Small intestine (tissue), 16 donors: Measurements from ENCODE around the gene CRYGB. TPM values are rescaled to one million over a fixed set of nuclear protein-coding genes. Genes with fewer than 3 reads are reported as not detected.

Source experiments
- DNase-seq, 2 donors: peaks; one replicate each; pipeline versions ENCODE4 v3.0.0 to v3.0.0-alpha.2; 2013
- FAIRE-seq: peaks from 2 replicates; lab custom pipeline; 2012; peaks lifted over from hg19 to GRCh38; lab: Jason Lieb, UNC
- H3K27ac ChIP-seq, 3 donors: one replicate each; pipeline ENCODE4 v1.5.1; 2013; ENCODE audit warnings: low read length in 2 of 3, mild to moderate bottlenecking in 2 of 3, control low read depth in 1 of 3, inconsistent platforms in 1 of 3, low read depth in 1 of 3, moderate library complexity in 1 of 3
- H3K27me3 ChIP-seq, 3 donors: one replicate each; pipeline ENCODE4 v1.6.1; 2013; ENCODE audit warnings: low read length in 3 of 3, inconsistent platforms in 1 of 3; ENCODE audit not compliant: control insufficient read depth in 3 of 3, insufficient read depth in 3 of 3
- H3K36me3 ChIP-seq, 3 donors: one replicate each; pipeline ENCODE4 v1.6.1; 2013; ENCODE audit warnings: low read length in 3 of 3, inconsistent platforms in 1 of 3, low read depth in 1 of 3, mild to moderate bottlenecking in 1 of 3, moderate library complexity in 1 of 3; ENCODE audit not compliant: control insufficient read depth in 3 of 3, insufficient read depth in 2 of 3
- H3K4me1 ChIP-seq, 3 donors: one replicate each; pipeline ENCODE4 v1.6.1; 2013; ENCODE audit warnings: low read length in 2 of 3, inconsistent platforms in 1 of 3, low read depth in 1 of 3, mild to moderate bottlenecking in 1 of 3, moderate library complexity in 1 of 3; ENCODE audit not compliant: control insufficient read depth in 3 of 3, insufficient read depth in 2 of 3
- H3K4me3 ChIP-seq, 3 donors: one replicate each; pipeline ENCODE4 v1.5.1; 2013; ENCODE audit warnings: low read length in 3 of 3, control low read depth in 1 of 3, inconsistent platforms in 1 of 3, low read depth in 1 of 3, mild to moderate bottlenecking in 1 of 3, moderate library complexity in 1 of 3
- H3K9me3 ChIP-seq, 2 donors: one replicate each; pipeline ENCODE4 v1.6.1; 2013; ENCODE audit warnings: low read depth in 1 of 2, low read length in 1 of 2; ENCODE audit not compliant: control insufficient read depth in 2 of 2, insufficient read depth in 1 of 2
- WGBS, 3 donors: extraction: QIAGEN DNeasy Blood & Tissue Kit; methylation state at CpG; one replicate each; pipeline ENCODE4 v1.1.7; 2013; 5-methylcytosine and 5-hydroxymethylcytosine counted together
- long read RNA-seq, 10 donors: transcript quantifications; one replicate each; lab custom pipeline, GENCODE V29; 2026
- polyA plus RNA-seq, 4 donors: library from polyadenylated mRNA; stranded (reverse) in 3 of 4; unstranded in 1 of 4; fragments of 200-250 nt in 3 of 4; fragments of 120-200 nt in 1 of 4; gene quantifications; one replicate each; pipeline versions ENCODE4 v1.2.1 to v1.2.3, GENCODE V29; 2013
- donor health status: healthy with polysubstance abuse.
- donor health status: control.
- donor health status: control.
- donor health status: Bipolar disorder and iron deficiency.
- donor health status: healthy.

CRYGB gene, protein sequence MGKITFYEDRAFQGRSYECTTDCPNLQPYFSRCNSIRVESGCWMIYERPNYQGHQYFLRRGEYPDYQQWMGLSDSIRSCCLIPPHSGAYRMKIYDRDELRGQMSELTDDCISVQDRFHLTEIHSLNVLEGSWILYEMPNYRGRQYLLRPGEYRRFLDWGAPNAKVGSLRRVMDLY
- not detected for polyA plus RNA-seq
- long read RNA-seq, donor 1: 0 reads
- long read RNA-seq, donor 2: 0 reads
- long read RNA-seq, donor 3: 0 reads
- long read RNA-seq, donor 4: 0 reads
- long read RNA-seq, donor 5: 0 reads
- long read RNA-seq, donor 6: 0 reads
- long read RNA-seq, donor 7: 0 reads
- long read RNA-seq, donor 8: 0 reads
- long read RNA-seq, donor 9: 0 reads
- long read RNA-seq, donor 10: 0 reads

GRCh38 chr2:208146006-208146405 is at the start of gene CRYGB:
Gene CRYGB (minus strand): TSS chr2:208146158. CDS start chr2:208146120, 38 bp downstream.
- Histone ChIP-seq H3K9me3 (no peaks in the 10 kb centered on the region), H3K4me1 (no peaks in the 10 kb centered on the region), H3K27me3 (no peaks in the 10 kb centered on the region), H3K36me3 (no peaks in the 10 kb centered on the region), H3K27ac (no peak within 1 kb of the TSS), H3K4me3 (no peak within 1 kb of the TSS)
- 72 to 82% (median 72%) methylated on average over 6 of the region's 6 CpGs for WGBS, 3 donors
- no peak for DNase-seq
- no peak for FAIRE-seq

DNA sequence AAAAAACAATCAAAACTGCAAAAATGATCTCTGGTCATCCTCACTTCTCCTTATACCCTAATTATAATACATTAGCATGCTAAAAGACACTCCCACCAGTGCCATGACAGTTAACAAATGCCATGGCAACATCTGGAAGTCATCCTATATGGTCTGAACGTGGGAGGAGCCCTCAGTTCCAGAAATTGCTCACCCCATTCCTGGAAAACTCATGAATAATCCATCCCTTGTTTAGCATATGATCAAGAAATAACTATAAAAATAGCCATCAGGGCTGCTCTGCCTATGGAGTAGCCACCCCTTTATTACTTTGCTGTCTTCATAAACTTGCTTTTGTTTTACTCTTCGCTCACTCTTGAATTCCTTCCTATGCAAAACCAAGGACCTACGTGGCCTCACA is 49.6 kb upstream of the CRYGB start:
- H3K27ac ChIP-seq: no peak overlapping the region

GRCh38 chr2:208192611-208193236 is 46.8 kb upstream of the CRYGB start:
- no peak overlapping the region for H3K27ac ChIP-seq
- H3K27me3 ChIP-seq: no peaks in the 10 kb centered on the region
- FAIRE-seq (no peak), DNase-seq (peak in 1 of 2 donors; percentile 4)
- H3K36me3 ChIP-seq: no peaks in the 10 kb centered on the region
- no peak overlapping the region for H3K4me3 ChIP-seq
- H3K4me1 ChIP-seq: no peaks in the 10 kb centered on the region
- WGBS, 3 donors: 64 to 85% (median 64%) methylated on average over 8 of the region's 8 CpGs
- H3K9me3 ChIP-seq: no peaks in the 10 kb centered on the region

More for the DNA sequence above, 49.6 kb upstream of the CRYGB start:
- DNase-seq: no peak
- Histone ChIP-seq H3K36me3 (no peaks in the 10 kb centered on the region), H3K27me3 (no peaks in the 10 kb centered on the region), H3K9me3 (no peaks in the 10 kb centered on the region), H3K4me3 (no peak overlapping the region), H3K4me1 (no peaks in the 10 kb centered on the region)
- WGBS, 3 donors: 73 to 84% (median 78%) methylated on average over 3 of the region's 3 CpGs
- FAIRE-seq: no peak

GRCh38 chr2:208189810-208190503 is 44.0 kb upstream of the CRYGB start, which contains the start of gene C2orf80:
Gene C2orf80 (minus strand): TSS chr2:208190030. CDS start chr2:208186986, 3,044 bp downstream.
- DNase-seq: no peak
- Histone ChIP-seq H3K4me1 (no peaks in the 10 kb centered on the region), H3K4me3 (no peak within 1 kb of the TSS), H3K9me3 (no peaks in the 10 kb centered on the region), H3K27ac (no peak within 1 kb of the TSS), H3K27me3 (no peaks in the 10 kb centered on the region), H3K36me3 (no peaks in the 10 kb centered on the region)
- 76 to 87% (median 80%) methylated on average over 10 of the region's 10 CpGs for WGBS, 3 donors
- no peak for FAIRE-seq

DNA sequence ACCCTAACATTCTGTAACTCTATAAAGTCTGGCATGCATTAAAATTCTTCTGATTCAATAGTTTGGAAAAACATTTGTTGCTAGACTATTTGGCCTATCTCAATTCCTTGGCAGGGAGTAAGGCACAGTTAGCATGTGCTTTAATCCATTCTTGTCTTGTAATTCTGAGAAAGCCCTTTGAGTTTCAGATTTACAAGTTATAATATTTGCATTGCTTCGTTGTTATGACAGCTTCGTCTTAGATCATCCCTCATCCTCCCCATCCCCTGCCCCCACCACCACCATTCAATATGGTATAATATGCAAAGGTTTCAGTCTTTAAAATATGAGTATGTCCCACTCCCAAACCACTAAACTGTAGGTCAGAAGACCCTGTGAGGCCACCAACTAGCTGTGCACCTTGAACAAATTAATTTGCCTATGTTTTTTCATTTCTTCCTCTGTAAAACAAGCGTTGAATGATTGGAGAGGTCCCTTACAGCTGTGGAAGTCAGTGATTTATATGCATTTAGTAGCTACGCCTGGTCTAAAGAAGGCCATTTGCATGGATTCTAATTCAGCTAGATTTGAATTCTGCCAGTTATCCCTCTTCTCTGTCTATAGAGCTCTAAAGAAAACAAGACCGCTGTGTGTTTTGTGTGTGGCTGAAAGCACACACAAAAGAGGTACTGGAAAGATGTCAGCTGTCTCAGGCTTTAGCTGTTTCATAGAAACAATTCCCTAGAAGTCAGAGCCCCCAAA is 43.3 kb upstream of the CRYGB start:
- H3K9me3 ChIP-seq: no peaks in the 10 kb centered on the region
- H3K27me3 ChIP-seq: no peaks in the 10 kb centered on the region
- DNase-seq: no peak
- H3K4me1 ChIP-seq: no peaks in the 10 kb centered on the region
- FAIRE-seq: no peak
- no peak overlapping the region for H3K4me3 ChIP-seq
- no peak overlapping the region for H3K27ac ChIP-seq
- no peaks in the 10 kb centered on the region for H3K36me3 ChIP-seq
- WGBS, 3 donors: 70 to 89% (median 78%) methylated on average over 5 of the region's 5 CpGs

- H3K27me3 ChIP-seq: peaks cover 0 to 3% (median 0%) of the 10 kb centered on the region in 3 donors
- no peaks in the 10 kb centered on the region for H3K36me3 ChIP-seq
- no peaks in the 10 kb centered on the region for H3K4me1 ChIP-seq
- no peak for FAIRE-seq
- 66 to 76% (median 69%) methylated on average over 2 of the region's 2 CpGs for WGBS, 3 donors
- no peaks in the 10 kb centered on the region for H3K9me3 ChIP-seq
- no peak overlapping the region for H3K4me3 ChIP-seq
- DNase-seq: no peak
- H3K27ac ChIP-seq: no peak overlapping the region
Measured at GRCh38 chr2:208186893-208187292, 40.9 kb upstream of the CRYGB start.

DNA sequence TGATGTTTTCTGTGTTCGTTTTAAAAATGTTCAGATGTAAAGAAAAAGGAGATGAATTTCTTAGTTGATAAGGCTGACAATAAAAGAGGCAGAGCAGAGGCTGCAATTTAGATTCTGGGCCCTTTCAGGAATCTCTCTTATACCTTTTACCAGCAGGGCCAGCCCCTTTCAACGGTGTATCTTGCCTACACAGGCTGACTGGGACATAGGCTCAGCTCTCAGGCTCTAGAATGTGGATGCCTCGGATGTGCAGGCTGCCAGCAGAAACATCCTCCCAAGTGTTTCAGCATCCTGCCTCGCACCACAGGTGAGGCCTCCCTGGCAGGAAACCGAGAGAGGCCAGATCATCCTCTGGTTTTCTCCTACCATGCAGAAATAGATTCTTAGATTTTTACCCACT is 40.5 kb upstream of the CRYGB start:
- 59 to 80% (median 61%) methylated on average over 5 of the region's 5 CpGs for WGBS, 3 donors
- H3K4me3 ChIP-seq: no peak overlapping the region
- DNase-seq (no peak), FAIRE-seq (no peak)
- H3K4me1 ChIP-seq: no peaks in the 10 kb centered on the region
- no peak overlapping the region for H3K27ac ChIP-seq
- H3K9me3 ChIP-seq: no peaks in the 10 kb centered on the region
- peaks cover 0 to 3% (median 0%) of the 10 kb centered on the region in 3 donors for H3K27me3 ChIP-seq
- H3K36me3 ChIP-seq: no peaks in the 10 kb centered on the region
